H7 (cell line): ENCODE results near the gene PARD3B. TPM values are rescaled to one million over a fixed set of nuclear protein-coding genes. Genes with fewer than 3 reads are reported as not detected.

Source experiments
- DNase-seq: peaks from one replicate; pipeline ENCODE4 v3.0.0; 2012
- H3K27me3 ChIP-seq: 2 replicates; pipeline ENCODE4 v1.6.0; 2011; ENCODE audit warnings: mild to moderate bottlenecking, low read length; ENCODE audit not compliant: control insufficient read depth, insufficient read depth
- H3K36me3 ChIP-seq: replicated peaks from 2 replicates; pipeline ENCODE4 v1.5.1; 2011; ENCODE audit warnings: low read length; ENCODE audit not compliant: control insufficient read depth, insufficient read depth
- H3K4me3 ChIP-seq: 2 replicates; pipeline ENCODE4 v1.5.1; 2011; ENCODE audit warnings: low read depth, mild to moderate bottlenecking, control low read depth, low read length, moderate library complexity; ENCODE audit not compliant: insufficient read depth
- total RNA-seq: library from RNA; depleted of rRNA; stranded (reverse); fragments of >200 nt; shearing (Covaris generic); gene quantifications from 2 replicates; pipeline ENCODE4 v1.2.3, GENCODE V29; 2014

The PARD3B gene
- total RNA-seq, 1 experiment from 2014 or later, result 2.3 TPM

DNA sequence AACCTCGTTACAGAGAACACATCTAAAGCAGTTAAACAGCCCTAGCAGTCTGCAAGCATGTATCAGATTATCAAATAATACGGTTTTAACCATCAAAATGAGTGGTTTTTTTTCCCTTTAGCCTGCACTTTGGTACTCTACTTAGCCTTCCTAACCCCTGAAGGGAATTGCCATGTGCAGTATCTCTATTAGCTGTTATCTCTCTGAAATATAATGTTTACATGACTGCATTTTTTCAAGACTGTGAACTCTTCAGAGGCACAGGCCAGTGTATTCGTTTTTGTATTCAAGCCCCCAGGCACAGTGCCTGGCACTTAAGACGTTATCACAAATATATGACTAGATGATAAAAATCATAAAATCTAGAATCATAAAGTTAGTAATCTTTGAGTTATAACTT lies 509.5 kb downstream of the PARD3B start:
- Histone ChIP-seq H3K27me3 (no peaks in the 10 kb centered on the region), H3K36me3 (no peaks in the 10 kb centered on the region), H3K4me3 (no peak overlapping the region)
- DNase-seq, result no peak

DNA sequence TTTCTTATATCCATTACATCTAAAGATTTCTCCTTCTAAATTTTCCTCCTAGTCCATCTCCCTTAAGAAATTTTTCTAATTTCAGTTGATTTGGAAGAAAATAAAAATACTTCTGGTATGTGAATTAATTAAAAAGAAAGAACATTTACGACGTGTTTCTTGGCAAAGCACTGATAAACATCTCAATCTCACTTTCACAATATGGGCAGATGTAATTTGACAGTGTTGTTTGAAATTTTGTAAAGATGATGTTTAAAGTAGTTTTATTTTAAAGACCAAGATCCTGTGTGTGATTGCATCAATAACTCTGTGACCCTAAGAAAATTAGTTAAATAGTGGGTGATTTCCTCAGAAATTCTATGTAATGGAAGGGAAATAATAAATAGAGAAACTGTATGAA lies 510.0 kb downstream of the PARD3B start:
- Histone ChIP-seq H3K27me3 (no peaks in the 10 kb centered on the region), H3K36me3 (no peaks in the 10 kb centered on the region), H3K4me3 (no peak overlapping the region)
- no peak for DNase-seq

DNA sequence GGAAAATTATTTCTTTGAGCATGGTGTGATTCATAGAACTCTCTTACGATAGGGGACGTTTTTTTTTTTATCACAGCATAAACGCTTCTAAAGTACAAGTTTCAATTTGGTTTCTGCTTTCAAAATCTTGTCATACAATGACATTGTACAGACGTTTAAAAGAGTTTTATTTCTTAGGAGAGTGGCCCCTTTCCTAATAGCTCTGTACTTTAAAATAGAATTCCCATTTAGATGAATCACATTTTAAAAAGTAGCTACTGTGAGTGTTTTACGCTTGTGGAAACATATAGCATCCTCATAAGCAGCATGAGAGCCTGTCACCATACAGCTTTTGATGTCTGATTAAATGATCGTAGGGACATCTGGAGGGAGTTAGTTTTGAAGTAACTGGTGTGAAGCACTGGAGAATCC lies 510.9 kb downstream of the PARD3B start:
- H3K4me3 ChIP-seq, result no peak overlapping the region
- DNase-seq, result no peak
- H3K27me3 ChIP-seq, result no peaks in the 10 kb centered on the region
- H3K36me3 ChIP-seq, result no peaks in the 10 kb centered on the region

DNA sequence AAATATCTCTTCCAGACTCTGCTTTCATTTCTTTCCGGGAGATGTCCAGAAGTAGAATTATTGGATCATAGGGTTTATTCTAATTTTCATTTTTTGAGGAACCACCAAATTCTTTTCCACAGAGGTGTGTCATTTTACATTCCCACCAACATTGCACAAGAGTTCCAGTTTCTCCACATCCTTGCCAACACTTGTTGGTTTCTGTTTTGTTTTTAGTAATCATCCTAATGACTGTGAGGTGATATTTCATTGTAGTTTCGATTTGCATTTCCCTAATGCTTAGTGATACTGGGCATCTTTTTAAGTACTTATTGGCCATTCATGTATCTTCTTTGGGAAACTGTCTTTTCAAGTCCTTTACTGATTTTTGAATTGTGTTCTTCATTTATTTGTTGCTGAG lies 513.1 kb downstream of the PARD3B start:
- Histone ChIP-seq H3K27me3 (no peaks in the 10 kb centered on the region), H3K4me3 (no peak overlapping the region), H3K36me3 (no peaks in the 10 kb centered on the region)
- no peak for DNase-seq

DNA sequence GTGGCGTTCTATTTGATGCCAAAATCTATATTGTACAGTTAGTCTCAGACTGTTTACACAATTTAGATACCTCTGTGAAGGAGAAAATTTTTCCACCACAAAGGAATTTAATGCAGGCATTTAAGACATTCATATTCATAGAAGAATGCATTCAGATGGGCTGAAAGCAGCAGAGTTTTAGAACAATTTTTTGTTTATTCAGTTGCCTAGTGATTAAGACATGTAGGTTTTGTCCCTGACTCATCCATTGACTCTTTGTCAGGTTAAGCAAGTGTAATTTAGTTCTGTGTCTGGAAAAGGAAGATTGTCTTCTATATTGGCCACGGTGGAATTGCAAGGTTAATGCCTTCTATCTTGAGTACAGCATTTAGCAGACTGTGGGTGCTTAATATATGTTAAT lies 515.0 kb downstream of the PARD3B start:
- no peaks in the 10 kb centered on the region for H3K36me3 ChIP-seq
- H3K4me3 ChIP-seq, result no peak overlapping the region
- H3K27me3 ChIP-seq, result no peaks in the 10 kb centered on the region
- DNase-seq, result no peak

DNA sequence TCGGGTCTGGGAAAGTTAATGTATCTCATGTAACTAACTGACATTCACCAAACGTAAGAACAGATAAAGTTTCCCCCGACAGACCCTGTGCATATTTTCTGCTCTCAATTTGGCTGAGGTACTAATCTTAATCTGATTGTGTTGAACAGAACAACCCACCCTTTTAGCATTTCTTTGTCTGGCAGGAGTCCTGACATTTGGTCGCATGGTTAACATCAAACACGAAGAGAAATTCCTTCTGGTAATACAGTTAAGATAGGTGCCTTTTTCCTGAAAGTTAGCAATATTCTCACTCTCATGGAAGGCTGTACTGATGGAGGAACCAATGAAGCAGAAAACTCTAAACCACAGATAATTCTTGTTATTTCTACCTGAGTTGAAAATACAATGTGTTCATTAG lies 520.8 kb downstream of the PARD3B start:
- Histone ChIP-seq H3K27me3 (no peaks in the 10 kb centered on the region), H3K36me3 (no peaks in the 10 kb centered on the region), H3K4me3 (no peak overlapping the region)
- DNase-seq, result no peak

DNA sequence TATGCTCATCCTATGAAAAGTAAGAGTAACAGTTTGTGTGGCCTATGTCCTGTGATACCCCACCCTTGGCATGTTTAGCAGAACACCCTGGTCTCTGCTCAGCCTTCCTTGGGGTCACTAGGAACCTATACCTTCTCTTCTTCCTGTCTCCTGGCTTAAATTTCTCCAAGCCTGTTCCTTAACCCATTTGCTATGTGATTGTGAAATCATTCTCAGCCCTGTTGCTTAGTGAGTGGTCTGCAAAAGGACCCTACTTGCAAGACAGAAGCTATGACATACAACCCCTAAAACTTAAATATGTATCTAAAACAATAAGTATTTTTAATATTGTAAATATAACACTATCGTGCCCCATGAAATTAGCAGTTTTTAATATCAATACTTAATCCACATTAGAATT lies 524.7 kb downstream of the PARD3B start:
- Histone ChIP-seq H3K27me3 (no peaks in the 10 kb centered on the region), H3K36me3 (no peaks in the 10 kb centered on the region), H3K4me3 (no peak overlapping the region)
- no peak for DNase-seq

DNA sequence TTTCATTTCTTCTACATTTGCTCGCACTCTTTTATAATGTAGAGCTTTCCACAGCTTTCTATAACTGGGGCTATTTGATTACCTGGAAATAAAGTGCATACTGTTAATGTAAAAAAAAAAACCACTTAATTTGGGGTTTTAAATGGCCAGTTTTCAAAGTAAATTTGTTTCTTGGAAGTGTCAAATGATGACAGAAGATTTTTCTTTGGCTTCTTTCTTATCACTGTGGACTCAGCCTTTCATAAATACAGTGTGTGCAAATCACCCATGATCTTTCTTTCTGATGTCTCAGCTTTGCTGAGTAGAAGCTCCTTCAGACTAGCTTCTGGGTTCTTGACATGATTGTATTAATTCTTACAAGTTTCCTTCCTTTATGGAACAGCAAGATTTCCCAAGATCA lies 525.6 kb downstream of the PARD3B start:
- no peak for DNase-seq
- H3K36me3 ChIP-seq, result no peaks in the 10 kb centered on the region
- H3K4me3 ChIP-seq, result no peak overlapping the region
- no peaks in the 10 kb centered on the region for H3K27me3 ChIP-seq

DNA sequence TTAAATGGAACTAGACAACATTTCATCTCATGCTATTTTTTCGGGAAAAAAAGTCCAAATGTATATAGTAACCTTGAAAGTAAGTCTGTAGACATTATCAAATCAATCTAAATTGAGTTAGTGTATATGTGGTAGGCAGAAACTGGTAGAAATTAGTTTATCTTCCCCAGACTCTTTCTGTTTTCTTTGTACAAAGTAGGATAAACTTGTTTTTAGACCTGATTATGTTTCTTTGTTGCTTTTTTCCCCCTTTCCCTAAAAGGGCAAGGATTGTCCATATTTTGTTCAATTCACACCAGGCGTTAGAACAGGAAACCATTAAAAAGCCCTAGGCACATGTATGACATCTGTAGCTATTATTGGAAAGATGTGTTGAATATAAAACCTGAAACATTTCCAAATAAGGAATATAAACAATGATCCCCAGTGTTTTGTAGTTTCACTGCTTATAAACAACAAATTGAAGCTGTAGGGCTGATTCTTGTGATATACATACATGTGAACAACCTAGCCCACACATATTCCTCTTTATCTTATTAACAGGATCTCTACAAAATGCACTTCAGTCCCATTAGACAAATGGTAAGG lies 528.3 kb downstream of the PARD3B start:
- no peaks in the 10 kb centered on the region for H3K36me3 ChIP-seq
- H3K27me3 ChIP-seq, result no peaks in the 10 kb centered on the region
- no peak overlapping the region for H3K4me3 ChIP-seq
- no peak for DNase-seq

DNA sequence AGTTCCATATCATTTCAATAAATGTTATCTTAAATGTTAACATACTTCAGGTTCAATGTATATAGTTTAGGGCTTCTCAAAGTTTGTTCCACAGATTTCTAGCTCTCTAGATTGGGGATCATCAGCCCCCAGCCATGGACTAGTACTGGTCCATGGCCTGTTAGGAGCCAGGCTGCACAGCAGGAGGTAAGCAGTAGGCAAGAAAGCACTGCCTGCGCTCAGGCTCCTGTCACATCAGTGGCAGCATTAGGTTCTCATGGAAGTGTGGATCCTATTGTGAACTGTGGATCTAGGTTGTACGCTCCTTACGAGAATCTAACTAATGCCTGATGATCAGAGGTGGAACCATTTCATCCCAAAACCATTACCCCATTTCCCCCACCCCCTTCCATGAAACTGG lies 531.1 kb downstream of the PARD3B start:
- DNase-seq, result no peak
- Histone ChIP-seq H3K4me3 (no peak overlapping the region), H3K27me3 (no peaks in the 10 kb centered on the region), H3K36me3 (no peaks in the 10 kb centered on the region)

DNA sequence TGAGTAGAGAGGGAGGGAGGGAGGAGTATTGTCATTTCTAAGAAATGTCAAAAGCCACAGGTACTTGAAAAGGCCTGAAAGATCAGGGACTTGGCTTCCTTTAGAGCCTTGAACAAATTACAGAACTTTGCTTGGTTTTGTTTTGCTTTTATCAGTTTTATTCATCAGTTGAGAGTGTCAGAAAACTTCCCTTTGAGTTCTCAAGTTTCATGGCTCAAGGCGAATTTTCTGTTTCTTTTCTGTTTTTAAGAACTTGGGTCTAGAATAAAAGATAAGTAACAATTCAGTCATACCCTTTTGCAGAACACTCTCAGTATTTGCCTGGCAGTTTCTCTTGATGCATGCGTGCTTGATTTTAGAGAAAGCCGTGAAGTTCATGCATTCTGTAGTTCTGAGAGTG lies 531.9 kb downstream of the PARD3B start:
- no peaks in the 10 kb centered on the region for H3K27me3 ChIP-seq
- no peaks in the 10 kb centered on the region for H3K36me3 ChIP-seq
- H3K4me3 ChIP-seq, result no peak overlapping the region
- no peak for DNase-seq

DNA sequence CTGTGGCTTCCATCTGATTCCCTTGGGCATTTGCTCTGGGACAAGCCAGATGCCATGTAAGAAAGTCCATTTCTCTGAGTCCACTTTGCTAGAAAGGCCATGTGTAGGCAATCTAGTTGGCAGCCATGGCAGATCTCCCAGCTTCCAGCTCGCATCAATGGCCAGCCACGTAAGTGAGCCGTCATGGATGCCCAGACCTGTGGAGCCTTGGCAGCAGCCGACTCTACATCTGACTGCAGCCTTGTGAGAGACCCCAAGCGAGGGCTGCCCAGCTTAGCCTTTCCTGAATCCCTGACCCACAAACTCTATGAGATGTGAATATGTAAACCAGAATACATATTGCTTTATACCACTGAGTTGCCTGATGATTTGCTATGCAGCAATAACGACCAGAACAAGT lies 533.5 kb downstream of the PARD3B start:
- Histone ChIP-seq H3K4me3 (no peak overlapping the region), H3K27me3 (no peaks in the 10 kb centered on the region), H3K36me3 (no peaks in the 10 kb centered on the region)
- DNase-seq, result no peak

DNA sequence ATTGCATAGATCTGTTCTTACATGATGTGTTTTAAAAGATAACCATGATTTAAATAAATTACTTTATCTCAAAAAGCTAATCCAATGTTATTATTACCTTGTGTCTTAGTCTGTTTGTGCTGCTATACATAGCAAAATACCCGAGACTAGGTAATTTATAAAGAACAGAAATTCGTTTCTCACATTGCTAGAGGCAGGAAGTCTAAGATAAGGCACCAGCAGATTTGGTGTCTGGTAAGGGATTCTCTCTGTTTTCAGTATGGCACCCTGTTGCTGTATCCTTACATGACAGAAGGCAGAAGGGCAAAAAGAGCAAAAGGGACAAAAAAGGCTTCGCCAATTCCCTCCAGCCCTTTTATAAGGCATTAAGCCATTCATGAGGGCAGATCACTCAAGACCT lies 533.9 kb downstream of the PARD3B start:
- Histone ChIP-seq H3K4me3 (no peak overlapping the region), H3K36me3 (no peaks in the 10 kb centered on the region), H3K27me3 (no peaks in the 10 kb centered on the region)
- DNase-seq, result no peak

DNA sequence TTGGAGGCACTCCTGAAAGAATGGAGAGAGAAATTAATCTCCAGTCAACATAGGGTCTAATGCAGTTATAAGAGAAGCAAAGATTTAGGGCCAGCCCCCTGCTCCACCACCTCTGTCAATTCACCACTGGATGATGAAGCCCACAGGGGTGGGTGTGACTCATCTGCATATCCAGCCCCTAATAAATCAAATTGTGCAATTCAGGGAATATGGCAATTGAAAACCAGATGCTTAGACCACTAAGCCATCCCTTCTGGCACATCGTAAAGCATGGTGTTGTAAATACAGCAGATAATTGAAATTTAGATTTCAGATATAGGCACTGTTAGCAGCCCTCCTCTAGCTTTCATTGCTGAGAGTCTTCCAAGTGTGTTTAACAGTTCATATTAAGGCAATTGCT lies 541.4 kb downstream of the PARD3B start:
- Histone ChIP-seq H3K4me3 (no peak overlapping the region), H3K27me3 (no peaks in the 10 kb centered on the region), H3K36me3 (no peaks in the 10 kb centered on the region)
- DNase-seq, result no peak

DNA sequence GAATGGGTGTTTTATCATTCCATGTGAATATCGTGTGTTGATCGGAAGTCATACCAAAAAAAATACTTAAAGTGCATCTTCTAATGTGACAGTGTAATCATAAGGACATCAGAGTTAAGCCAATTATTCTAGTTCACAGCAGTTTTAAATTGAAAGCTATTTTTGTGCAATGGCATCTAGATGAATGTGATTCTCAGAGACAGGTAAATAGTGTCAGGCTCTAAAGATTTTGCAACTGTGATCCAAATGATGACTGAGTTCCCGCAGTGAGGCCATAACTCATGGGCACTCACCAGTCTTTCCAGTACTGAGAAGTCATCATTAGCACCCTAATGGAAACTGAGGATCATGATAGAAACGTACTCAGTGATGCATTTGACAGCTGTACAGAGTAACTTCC lies 542.6 kb downstream of the PARD3B start:
- Histone ChIP-seq H3K27me3 (no peaks in the 10 kb centered on the region), H3K36me3 (no peaks in the 10 kb centered on the region), H3K4me3 (no peak overlapping the region)
- DNase-seq, result no peak

DNA sequence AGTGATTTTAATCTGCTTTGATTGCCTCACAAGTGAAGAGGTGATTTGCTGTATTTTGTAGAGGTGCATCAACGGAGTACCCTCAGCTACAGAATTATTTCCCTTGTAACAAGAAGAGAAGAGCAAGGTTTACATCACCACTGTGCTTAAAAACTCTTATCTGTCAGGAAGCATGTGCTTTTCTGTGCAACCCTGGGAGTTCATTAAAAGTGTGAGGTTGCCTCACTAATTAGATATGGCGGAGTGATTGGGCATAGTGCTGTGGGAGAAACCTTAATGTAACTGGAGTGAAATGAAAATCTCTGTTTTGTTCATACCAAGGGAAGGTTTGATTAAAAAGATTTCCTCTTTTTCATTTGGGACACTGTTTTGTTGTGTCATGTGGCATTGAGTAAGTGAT lies 544.7 kb downstream of the PARD3B start:
- Histone ChIP-seq H3K27me3 (no peaks in the 10 kb centered on the region), H3K4me3 (no peak overlapping the region), H3K36me3 (no peaks in the 10 kb centered on the region)
- no peak for DNase-seq
